Measurements from ENCODE around the gene FLRT3. TPM values are rescaled to one million over a fixed set of nuclear protein-coding genes. Genes with fewer than 3 reads are reported as not detected.

Gene FLRT3
- total and polyA plus RNA-seq, 4 donors: 2.7 to 29.7 (median 6.6) TPM

DNA sequence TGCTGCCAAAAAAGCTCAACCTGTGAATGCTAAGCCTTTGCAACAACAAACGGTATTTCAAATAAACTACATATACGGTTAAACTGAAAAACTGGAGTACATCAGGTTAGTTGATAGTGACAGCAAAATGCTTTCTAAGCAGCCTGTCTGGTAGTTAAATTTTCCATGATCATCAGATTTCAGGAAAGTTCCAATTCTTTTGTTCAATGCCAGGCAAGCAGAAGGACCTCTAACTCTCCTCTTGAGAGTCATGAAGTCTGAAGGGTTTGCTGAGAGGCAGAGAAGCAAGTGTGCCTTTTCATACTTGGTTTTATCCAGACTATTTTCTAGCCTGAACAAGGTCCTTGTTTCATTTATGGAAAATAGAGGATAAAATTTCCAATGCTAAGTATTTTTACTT, 4.5 kb downstream of the FLRT3 start:
- no peak overlapping the region for H3K9ac ChIP-seq (ENCODE audit: low read depth in 1 of 2, low read length in 2 of 2)
- H3K27ac ChIP-seq (ENCODE audit: low read depth in 1 of 2, low read length in 2 of 2): no peak overlapping the region
- H3K4me1 ChIP-seq (ENCODE audit: control insufficient read depth in 4 of 4, insufficient read depth in 4 of 4, low read length in 3 of 4): peaks cover 0 to 19% (median 13%) of the 10 kb centered on the region in 4 donors
- TF ChIP-seq HNF4G (IDR thresholded peaks at IDR 0.05): no peak
- no peak for TF ChIP-seq GABPA (IDR thresholded peaks at IDR 0.05 in 1 of 2, conservative IDR thresholded peaks at IDR 0.05 in 1 of 2)
- no peak for TF ChIP-seq SP1 (IDR thresholded peaks at IDR 0.05)
- no peak for TF ChIP-seq FOXA1 (IDR thresholded peaks at IDR 0.05)
- TF ChIP-seq FOXA2 (IDR thresholded peaks at IDR 0.05): no peak
- TF ChIP-seq, protein P1, sequence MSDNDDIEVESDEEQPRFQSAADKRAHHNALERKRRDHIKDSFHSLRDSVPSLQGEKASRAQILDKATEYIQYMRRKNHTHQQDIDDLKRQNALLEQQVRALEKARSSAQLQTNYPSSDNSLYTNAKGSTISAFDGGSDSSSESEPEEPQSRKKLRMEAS (IDR thresholded peaks at IDR 0.05): no peak
- no peak for TF ChIP-seq JUND (IDR thresholded peaks at IDR 0.05)
- TF ChIP-seq HNF4A (conservative IDR thresholded peaks at IDR 0.05): no peak
- TF ChIP-seq, protein P2, sequence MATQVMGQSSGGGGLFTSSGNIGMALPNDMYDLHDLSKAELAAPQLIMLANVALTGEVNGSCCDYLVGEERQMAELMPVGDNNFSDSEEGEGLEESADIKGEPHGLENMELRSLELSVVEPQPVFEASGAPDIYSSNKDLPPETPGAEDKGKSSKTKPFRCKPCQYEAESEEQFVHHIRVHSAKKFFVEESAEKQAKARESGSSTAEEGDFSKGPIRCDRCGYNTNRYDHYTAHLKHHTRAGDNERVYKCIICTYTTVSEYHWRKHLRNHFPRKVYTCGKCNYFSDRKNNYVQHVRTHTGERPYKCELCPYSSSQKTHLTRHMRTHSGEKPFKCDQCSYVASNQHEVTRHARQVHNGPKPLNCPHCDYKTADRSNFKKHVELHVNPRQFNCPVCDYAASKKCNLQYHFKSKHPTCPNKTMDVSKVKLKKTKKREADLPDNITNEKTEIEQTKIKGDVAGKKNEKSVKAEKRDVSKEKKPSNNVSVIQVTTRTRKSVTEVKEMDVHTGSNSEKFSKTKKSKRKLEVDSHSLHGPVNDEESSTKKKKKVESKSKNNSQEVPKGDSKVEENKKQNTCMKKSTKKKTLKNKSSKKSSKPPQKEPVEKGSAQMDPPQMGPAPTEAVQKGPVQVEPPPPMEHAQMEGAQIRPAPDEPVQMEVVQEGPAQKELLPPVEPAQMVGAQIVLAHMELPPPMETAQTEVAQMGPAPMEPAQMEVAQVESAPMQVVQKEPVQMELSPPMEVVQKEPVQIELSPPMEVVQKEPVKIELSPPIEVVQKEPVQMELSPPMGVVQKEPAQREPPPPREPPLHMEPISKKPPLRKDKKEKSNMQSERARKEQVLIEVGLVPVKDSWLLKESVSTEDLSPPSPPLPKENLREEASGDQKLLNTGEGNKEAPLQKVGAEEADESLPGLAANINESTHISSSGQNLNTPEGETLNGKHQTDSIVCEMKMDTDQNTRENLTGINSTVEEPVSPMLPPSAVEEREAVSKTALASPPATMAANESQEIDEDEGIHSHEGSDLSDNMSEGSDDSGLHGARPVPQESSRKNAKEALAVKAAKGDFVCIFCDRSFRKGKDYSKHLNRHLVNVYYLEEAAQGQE (IDR thresholded peaks at IDR 0.05): no peak
- TF ChIP-seq, protein P3, sequence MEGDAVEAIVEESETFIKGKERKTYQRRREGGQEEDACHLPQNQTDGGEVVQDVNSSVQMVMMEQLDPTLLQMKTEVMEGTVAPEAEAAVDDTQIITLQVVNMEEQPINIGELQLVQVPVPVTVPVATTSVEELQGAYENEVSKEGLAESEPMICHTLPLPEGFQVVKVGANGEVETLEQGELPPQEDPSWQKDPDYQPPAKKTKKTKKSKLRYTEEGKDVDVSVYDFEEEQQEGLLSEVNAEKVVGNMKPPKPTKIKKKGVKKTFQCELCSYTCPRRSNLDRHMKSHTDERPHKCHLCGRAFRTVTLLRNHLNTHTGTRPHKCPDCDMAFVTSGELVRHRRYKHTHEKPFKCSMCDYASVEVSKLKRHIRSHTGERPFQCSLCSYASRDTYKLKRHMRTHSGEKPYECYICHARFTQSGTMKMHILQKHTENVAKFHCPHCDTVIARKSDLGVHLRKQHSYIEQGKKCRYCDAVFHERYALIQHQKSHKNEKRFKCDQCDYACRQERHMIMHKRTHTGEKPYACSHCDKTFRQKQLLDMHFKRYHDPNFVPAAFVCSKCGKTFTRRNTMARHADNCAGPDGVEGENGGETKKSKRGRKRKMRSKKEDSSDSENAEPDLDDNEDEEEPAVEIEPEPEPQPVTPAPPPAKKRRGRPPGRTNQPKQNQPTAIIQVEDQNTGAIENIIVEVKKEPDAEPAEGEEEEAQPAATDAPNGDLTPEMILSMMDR (IDR thresholded peaks at IDR 0.05; ENCODE audit: low read depth, low read length, missing input control): no peak
- no peak for TF ChIP-seq TAF1 (conservative IDR thresholded peaks at IDR 0.05)
- no peaks in the 10 kb centered on the region for H3K9me3 ChIP-seq (ENCODE audit: control insufficient read depth in 4 of 4, low read length in 3 of 4)
- no peaks in the 10 kb centered on the region for H3K27me3 ChIP-seq (ENCODE audit: control insufficient read depth in 4 of 4, insufficient read depth in 4 of 4, low read length in 3 of 4)
- H3K4me3 ChIP-seq (ENCODE audit: low read depth in 1 of 3, low read length in 3 of 3): no peak overlapping the region
- no peak for DNase-seq (ENCODE audit: low spot score)
- H3K36me3 ChIP-seq (ENCODE audit: control insufficient read depth in 4 of 4, insufficient read depth in 3 of 4, low read depth in 1 of 4, low read length in 3 of 4): peaks cover 0 to 7% (median 0%) of the 10 kb centered on the region in 4 donors
- WGBS: 82% methylated on average over 2 of the region's 2 CpGs

DNA sequence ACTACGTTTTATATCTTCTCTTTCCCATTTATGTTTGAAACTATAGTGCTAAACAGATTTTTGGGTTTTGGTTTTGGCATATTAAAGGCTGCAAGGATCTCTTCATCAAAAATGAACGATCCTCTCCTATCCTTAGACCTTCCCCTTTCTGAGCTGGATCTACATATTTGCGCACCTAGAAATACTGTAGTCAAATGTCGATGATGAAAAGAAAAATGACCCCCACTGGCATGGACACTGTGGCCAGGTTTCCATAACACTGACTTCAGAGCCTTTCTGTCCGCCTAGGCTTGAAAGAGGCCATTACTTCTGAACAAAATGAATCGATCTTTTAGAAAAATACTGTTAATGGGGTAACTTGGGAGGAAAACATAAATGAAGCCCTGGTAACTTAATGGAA, 5.8 kb downstream of the FLRT3 start:
- H3K4me1 ChIP-seq (ENCODE audit: control insufficient read depth in 4 of 4, insufficient read depth in 4 of 4, low read length in 3 of 4): peaks cover 0 to 19% (median 13%) of the 10 kb centered on the region in 4 donors
- no peak overlapping the region for H3K4me3 ChIP-seq (ENCODE audit: low read depth in 1 of 3, low read length in 3 of 3)
- H3K9ac ChIP-seq (ENCODE audit: low read depth in 1 of 2, low read length in 2 of 2): no peak overlapping the region
- TF ChIP-seq, protein P2 (IDR thresholded peaks at IDR 0.05): no peak
- TF ChIP-seq, protein P4, sequence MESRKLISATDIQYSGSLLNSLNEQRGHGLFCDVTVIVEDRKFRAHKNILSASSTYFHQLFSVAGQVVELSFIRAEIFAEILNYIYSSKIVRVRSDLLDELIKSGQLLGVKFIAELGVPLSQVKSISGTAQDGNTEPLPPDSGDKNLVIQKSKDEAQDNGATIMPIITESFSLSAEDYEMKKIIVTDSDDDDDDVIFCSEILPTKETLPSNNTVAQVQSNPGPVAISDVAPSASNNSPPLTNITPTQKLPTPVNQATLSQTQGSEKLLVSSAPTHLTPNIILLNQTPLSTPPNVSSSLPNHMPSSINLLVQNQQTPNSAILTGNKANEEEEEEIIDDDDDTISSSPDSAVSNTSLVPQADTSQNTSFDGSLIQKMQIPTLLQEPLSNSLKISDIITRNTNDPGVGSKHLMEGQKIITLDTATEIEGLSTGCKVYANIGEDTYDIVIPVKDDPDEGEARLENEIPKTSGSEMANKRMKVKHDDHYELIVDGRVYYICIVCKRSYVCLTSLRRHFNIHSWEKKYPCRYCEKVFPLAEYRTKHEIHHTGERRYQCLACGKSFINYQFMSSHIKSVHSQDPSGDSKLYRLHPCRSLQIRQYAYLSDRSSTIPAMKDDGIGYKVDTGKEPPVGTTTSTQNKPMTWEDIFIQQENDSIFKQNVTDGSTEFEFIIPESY (IDR thresholded peaks at IDR 0.05): no peak
- TF ChIP-seq HNF4A (conservative IDR thresholded peaks at IDR 0.05): no peak
- TF ChIP-seq RAD21 (IDR thresholded peaks at IDR 0.05): no peak
- TF ChIP-seq SP1 (IDR thresholded peaks at IDR 0.05): no peak
- TF ChIP-seq FOXA2 (IDR thresholded peaks at IDR 0.05): no peak
- TF ChIP-seq YY1 (IDR thresholded peaks at IDR 0.05): no peak
- TF ChIP-seq, protein P3 (IDR thresholded peaks at IDR 0.05; ENCODE audit: low read depth, low read length, missing input control): no peak
- no peak for TF ChIP-seq GABPA (IDR thresholded peaks at IDR 0.05 in 1 of 2, conservative IDR thresholded peaks at IDR 0.05 in 1 of 2)
- TF ChIP-seq, protein P1 (IDR thresholded peaks at IDR 0.05): no peak
- TF ChIP-seq RXRA (IDR thresholded peaks at IDR 0.05): no peak
- peaks cover 0 to 11% (median 7%) of the 10 kb centered on the region in 4 donors for H3K36me3 ChIP-seq (ENCODE audit: control insufficient read depth in 4 of 4, insufficient read depth in 3 of 4, low read depth in 1 of 4, low read length in 3 of 4)
- H3K27ac ChIP-seq (ENCODE audit: low read depth in 1 of 2, low read length in 2 of 2): no peak overlapping the region
- no peaks in the 10 kb centered on the region for H3K27me3 ChIP-seq (ENCODE audit: control insufficient read depth in 4 of 4, insufficient read depth in 4 of 4, low read length in 3 of 4)
- H3K9me3 ChIP-seq (ENCODE audit: control insufficient read depth in 4 of 4, low read length in 3 of 4): no peaks in the 10 kb centered on the region
- 86% methylated on average over 6 of the region's 6 CpGs for WGBS
- DNase-seq (ENCODE audit: low spot score): no peak

Data from liver (tissue), 9 donors.